Dendritic cell treated with granulocyte-macrophage colony-stimulating factor and Interleukin-4, amounts not matched to agents 40 ng/mL and 50 ng/mL, for 4 days (primary cell): ENCODE data around the gene IFT80.
"Not testable (repeated sequence)": the region's sequence is repeated elsewhere in the genome, so short reads cannot be mapped to it uniquely, and the experiment has no call there.

Experiments used
- H3K27ac Mint-ChIP-seq: one replicate; pipeline ENCODE4 v1.8.0; 2022; ENCODE audit warnings: mild to moderate bottlenecking, mixed read lengths
- H3K27me3 Mint-ChIP-seq: one replicate; pipeline ENCODE4 v1.8.0; 2022; ENCODE audit warnings: mild to moderate bottlenecking, mixed read lengths
- H3K36me3 Mint-ChIP-seq: one replicate; pipeline ENCODE4 v1.8.0; 2022; ENCODE audit warnings: low read depth, mixed read lengths
- H3K4me1 Mint-ChIP-seq: one replicate; pipeline ENCODE4 v1.8.0; 2022; ENCODE audit warnings: low read depth, mixed read lengths
- H3K4me3 Mint-ChIP-seq: one replicate; pipeline ENCODE4 v1.8.0; 2022; ENCODE audit warnings: mild to moderate bottlenecking, moderate library complexity, mixed read lengths
- H3K9me3 Mint-ChIP-seq: one replicate; pipeline ENCODE4 v1.8.0; 2022; ENCODE audit warnings: mixed read lengths
- intact Hi-C: fragments of 100-400 bp; cut with micrococcal nuclease; formaldehyde crosslinking; loops from one replicate; pipeline ENCODE4 v1.15.0; 2022

Gene IFT80

GRCh38 chr3:160247766-160248165 is 151.3 kb downstream of the IFT80 start:
- intact Hi-C loops = no loop called here
- no peak overlapping the region for H3K4me3 Mint-ChIP-seq
- H3K4me1 Mint-ChIP-seq = no peaks in the 10 kb centered on the region
- H3K36me3 Mint-ChIP-seq = no peaks in the 10 kb centered on the region
- no peaks in the 10 kb centered on the region for H3K27me3 Mint-ChIP-seq
- H3K9me3 Mint-ChIP-seq = peaks cover 21% of the 10 kb centered on the region
- H3K27ac Mint-ChIP-seq = no peak overlapping the region

- Mint-ChIP-seq H3K27me3 (no peaks in the 10 kb centered on the region), H3K4me1 (no peaks in the 10 kb centered on the region), H3K9me3 (peaks cover 34% of the 10 kb centered on the region), H3K27ac (no peak overlapping the region), H3K36me3 (no peaks in the 10 kb centered on the region), H3K4me3 (no peak overlapping the region)
- intact Hi-C loops = no loop called here
Observed at GRCh38 chr3:160245261-160245800, 153.7 kb downstream of the IFT80 start.

- H3K27ac Mint-ChIP-seq, H3K4me3 Mint-ChIP-seq, H3K27me3 Mint-ChIP-seq, intact Hi-C loops, H3K36me3 Mint-ChIP-seq, H3K4me1 Mint-ChIP-seq: not testable (repeated sequence)
- peaks cover 39% of the 10 kb centered on the region for H3K9me3 Mint-ChIP-seq
Observed at GRCh38 chr3:160240719-160241118, 158.3 kb downstream of the IFT80 start.

GRCh38 chr3:160232014-160232413 is 167.0 kb downstream of the IFT80 start:
- intact Hi-C loops = no loop called here

DNA sequence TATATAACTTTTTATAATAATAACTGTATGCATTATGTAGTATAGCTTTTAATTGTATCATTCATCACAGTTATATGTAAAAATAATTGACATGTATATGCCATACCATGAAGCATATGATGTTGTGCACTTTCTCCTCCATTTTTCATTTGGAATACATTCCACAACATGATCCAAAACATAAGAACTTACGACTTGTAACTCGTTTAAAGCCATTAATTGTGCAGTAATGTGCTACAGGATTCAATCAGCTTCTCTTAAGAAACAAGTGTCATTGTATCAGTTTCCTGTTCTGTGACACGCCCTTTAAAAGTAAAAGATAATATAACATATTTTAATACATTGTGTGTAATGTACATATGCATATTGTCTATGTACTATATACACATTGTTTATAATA is 171.6 kb downstream of the IFT80 start:
- Mint-ChIP-seq H3K27ac (no peak overlapping the region), H3K27me3 (peaks cover 40% of the 10 kb centered on the region)

More at GRCh38 chr3:160232014-160232413, 167.0 kb downstream of the IFT80 start:
- H3K4me1 Mint-ChIP-seq = no peaks in the 10 kb centered on the region
- H3K27ac Mint-ChIP-seq = no peak overlapping the region
- H3K36me3 Mint-ChIP-seq = no peaks in the 10 kb centered on the region
- peaks cover 2% of the 10 kb centered on the region for H3K27me3 Mint-ChIP-seq
- no peaks in the 10 kb centered on the region for H3K9me3 Mint-ChIP-seq
- no peak overlapping the region for H3K4me3 Mint-ChIP-seq

GRCh38 chr3:160226026-160226907 is 172.8 kb downstream of the IFT80 start:
- H3K36me3 Mint-ChIP-seq = no peaks in the 10 kb centered on the region
- H3K4me1 Mint-ChIP-seq = peaks cover 19% of the 10 kb centered on the region
- peak overlapping the region; percentile 78 for H3K4me3 Mint-ChIP-seq
- peak overlapping the region; percentile 22 for H3K27ac Mint-ChIP-seq
- H3K27me3 Mint-ChIP-seq = peaks cover 47% of the 10 kb centered on the region
- H3K9me3 Mint-ChIP-seq = no peaks in the 10 kb centered on the region
- intact Hi-C loops = no loop called here

More for the DNA sequence above, 171.6 kb downstream of the IFT80 start:
- H3K36me3 Mint-ChIP-seq = no peaks in the 10 kb centered on the region
- H3K4me1 Mint-ChIP-seq = peaks cover 19% of the 10 kb centered on the region
- no peaks in the 10 kb centered on the region for H3K9me3 Mint-ChIP-seq
- no peak overlapping the region for H3K4me3 Mint-ChIP-seq
- intact Hi-C loops = no loop called here

DNA sequence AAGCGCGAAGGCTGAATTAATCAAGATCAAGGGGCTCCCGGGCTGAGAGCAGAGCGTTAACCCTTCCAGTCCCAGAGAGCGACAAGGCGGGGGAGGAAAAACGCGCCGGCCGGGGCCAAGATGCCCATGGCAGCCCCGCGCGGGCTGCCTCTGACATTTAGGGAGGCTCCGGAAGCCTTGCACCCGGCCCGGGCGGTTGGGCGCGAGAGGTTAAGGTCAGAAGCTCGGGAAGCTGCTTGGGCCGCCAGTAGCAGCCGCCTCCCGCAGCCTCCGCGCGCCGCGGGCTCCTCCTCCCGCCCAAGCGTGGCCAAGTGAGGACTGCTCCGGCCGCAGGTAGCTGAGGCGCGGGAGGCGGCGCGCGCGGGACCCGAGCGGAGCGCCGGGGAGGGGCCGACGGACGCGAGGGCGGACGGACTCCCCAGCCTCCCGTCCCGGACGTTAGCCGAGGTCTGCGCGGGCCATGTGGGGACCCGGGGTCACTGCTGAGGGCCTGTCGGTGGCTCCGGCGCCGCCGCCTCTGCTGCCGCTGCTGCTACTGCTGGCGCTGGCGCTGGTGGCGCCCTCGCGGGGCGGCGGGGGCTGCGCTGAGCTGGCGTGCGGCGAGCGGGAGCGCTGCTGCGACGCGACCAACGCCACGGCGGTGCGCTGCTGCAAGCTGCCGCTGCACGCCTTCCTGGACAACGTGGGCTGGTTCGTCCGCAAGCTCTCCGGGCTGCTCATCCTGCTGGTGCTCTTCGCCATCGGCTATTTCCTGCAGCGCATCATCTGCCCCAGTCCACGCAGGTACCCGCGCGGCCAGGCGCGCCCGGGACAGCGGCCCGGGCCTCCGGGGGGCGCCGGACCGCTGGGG is 173.6 kb downstream of the IFT80 start, which contains the start of gene C3orf80:
Gene C3orf80, plus strand, starts transcription at position 247 of the 850 bp plus-strand sequence. Its CDS starts 214 bp downstream, at position 461.
- H3K27me3 Mint-ChIP-seq = peaks cover 47% of the 10 kb centered on the region
- no peaks in the 10 kb centered on the region for H3K9me3 Mint-ChIP-seq
- H3K36me3 Mint-ChIP-seq = no peaks in the 10 kb centered on the region
- peaks cover 19% of the 10 kb centered on the region for H3K4me1 Mint-ChIP-seq
- peak within 1 kb of the TSS; percentile 22 for H3K27ac Mint-ChIP-seq
- intact Hi-C loops = no loop called here
- peak within 1 kb of the TSS; percentile 78 for H3K4me3 Mint-ChIP-seq

- H3K27ac Mint-ChIP-seq = no peak overlapping the region
- H3K27me3 Mint-ChIP-seq = peaks cover 47% of the 10 kb centered on the region
- H3K4me1 Mint-ChIP-seq = peaks cover 19% of the 10 kb centered on the region
- intact Hi-C loops = no loop called here
- H3K36me3 Mint-ChIP-seq = no peaks in the 10 kb centered on the region
- peak overlapping the region; percentile 75 for H3K4me3 Mint-ChIP-seq
- H3K9me3 Mint-ChIP-seq = no peaks in the 10 kb centered on the region
Observed at GRCh38 chr3:160224811-160225175, 174.2 kb downstream of the IFT80 start.

DNA sequence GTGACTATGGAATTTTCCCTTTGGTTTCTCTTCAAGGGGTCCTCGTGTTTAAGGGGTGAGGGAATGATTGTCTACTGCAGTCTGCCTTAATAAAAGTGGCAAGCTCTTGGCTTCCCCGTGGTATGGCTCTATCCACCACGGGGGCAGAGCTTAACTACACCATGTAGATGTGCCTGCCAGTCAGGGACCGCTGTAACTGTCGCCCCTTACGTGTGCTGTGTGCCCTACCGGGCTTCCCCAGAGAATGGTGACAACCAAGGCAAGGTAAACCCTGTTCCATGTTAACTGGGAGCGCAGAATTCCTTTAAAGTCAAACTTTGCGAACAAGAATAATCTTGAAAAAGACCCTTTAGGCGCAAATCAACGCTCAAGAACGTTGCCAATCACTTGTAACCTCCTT is 174.8 kb downstream of the IFT80 start:
- Mint-ChIP-seq H3K4me1 (peaks cover 19% of the 10 kb centered on the region), H3K27ac (no peak overlapping the region), H3K9me3 (no peaks in the 10 kb centered on the region), H3K27me3 (peaks cover 47% of the 10 kb centered on the region), H3K4me3 (no peak overlapping the region), H3K36me3 (no peaks in the 10 kb centered on the region)
- intact Hi-C loops = no loop called here

- Mint-ChIP-seq H3K27me3 (peaks cover 37% of the 10 kb centered on the region), H3K36me3 (no peaks in the 10 kb centered on the region), H3K27ac (no peak overlapping the region), H3K4me3 (no peak overlapping the region), H3K9me3 (no peaks in the 10 kb centered on the region), H3K4me1 (peaks cover 12% of the 10 kb centered on the region)
- intact Hi-C loops = no loop called here
Observed at GRCh38 chr3:160221019-160221418, 178.0 kb downstream of the IFT80 start.

GRCh38 chr3:160220038-160220437 is 179.0 kb downstream of the IFT80 start:
- Mint-ChIP-seq H3K36me3 (no peaks in the 10 kb centered on the region), H3K27ac (no peak overlapping the region), H3K4me1 (peaks cover 10% of the 10 kb centered on the region), H3K9me3 (no peaks in the 10 kb centered on the region), H3K27me3 (peaks cover 32% of the 10 kb centered on the region), H3K4me3 (no peak overlapping the region)
- intact Hi-C loops = no loop called here

- intact Hi-C loops = loop anchor here (10.0 kb wide), 1 partner anchor 183 kb away; no protein-coding TSS in a partner anchor
- H3K27me3 Mint-ChIP-seq = peaks cover 15% of the 10 kb centered on the region
- H3K27ac Mint-ChIP-seq = no peak overlapping the region
- no peaks in the 10 kb centered on the region for H3K36me3 Mint-ChIP-seq
- H3K9me3 Mint-ChIP-seq = no peaks in the 10 kb centered on the region
- H3K4me3 Mint-ChIP-seq = no peak overlapping the region
- no peaks in the 10 kb centered on the region for H3K4me1 Mint-ChIP-seq
Observed at GRCh38 chr3:160218136-160218535, 180.9 kb downstream of the IFT80 start.

DNA sequence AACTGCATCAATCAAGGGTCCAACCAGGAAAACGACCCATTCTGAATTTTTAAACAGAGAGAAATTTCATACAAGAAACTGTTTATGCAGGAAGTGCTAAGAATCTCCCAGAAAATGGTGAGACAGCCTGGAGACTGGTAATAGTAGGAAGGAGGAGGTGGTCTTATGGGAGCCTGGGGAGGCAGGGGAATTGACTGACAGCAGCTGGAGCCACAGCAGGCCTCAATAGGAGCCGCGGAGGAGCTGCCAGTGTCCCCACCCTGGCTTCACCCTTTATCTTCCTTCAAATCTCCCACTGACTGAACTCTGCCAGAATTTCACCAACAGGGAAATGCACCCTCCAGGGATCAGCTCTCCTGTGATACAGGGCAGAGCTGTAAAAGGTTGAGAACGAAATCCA is 181.3 kb downstream of the IFT80 start:
- intact Hi-C loops = loop anchor here (10.0 kb wide), 1 partner anchor 183 kb away; no protein-coding TSS in a partner anchor
- Mint-ChIP-seq H3K27ac (no peak overlapping the region), H3K4me3 (no peak overlapping the region), H3K27me3 (peaks cover 10% of the 10 kb centered on the region), H3K9me3 (no peaks in the 10 kb centered on the region), H3K4me1 (no peaks in the 10 kb centered on the region), H3K36me3 (no peaks in the 10 kb centered on the region)

- Mint-ChIP-seq H3K4me1 (peaks cover 13% of the 10 kb centered on the region), H3K9me3 (no peaks in the 10 kb centered on the region), H3K4me3 (no peak overlapping the region), H3K27me3 (no peaks in the 10 kb centered on the region), H3K27ac (no peak overlapping the region), H3K36me3 (no peaks in the 10 kb centered on the region)
- intact Hi-C loops = loop anchor here (10.0 kb wide), 1 partner anchor 178 kb away; no protein-coding TSS in a partner anchor
Observed at GRCh38 chr3:160213191-160213590, 185.8 kb downstream of the IFT80 start.
